ENCODE results near the gene CYP4F22. TPM values are rescaled to one million over a fixed set of nuclear protein-coding genes. Genes with fewer than 3 reads are reported as not detected.

Gene CYP4F22
- total RNA-seq, 1 experiment from 2014 or later, result 4.9 TPM

DNA sequence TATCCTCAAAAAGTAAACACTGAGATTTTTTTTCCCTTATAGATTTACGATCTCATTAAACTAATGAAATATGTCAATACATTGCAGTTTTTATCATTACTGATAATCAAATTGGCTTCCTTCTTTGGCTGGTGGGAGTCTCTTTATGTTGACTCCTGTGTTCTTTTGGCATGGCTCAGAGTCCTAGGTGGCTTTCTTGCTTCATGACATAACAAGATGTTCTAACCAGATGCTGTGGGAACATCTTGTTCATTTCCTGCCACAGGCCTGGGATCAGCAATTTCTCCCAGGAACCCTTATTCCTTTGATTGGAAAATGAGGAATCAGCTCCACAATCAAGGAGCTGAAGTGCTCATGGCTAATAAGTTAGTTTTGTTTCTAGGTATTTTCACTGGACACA, 13.2 kb upstream of the CYP4F22 start:
- H3K4me2 ChIP-seq (ENCODE audit: low read length), result no peak overlapping the region
- no peak for TF ChIP-seq SP1 (IDR thresholded peaks at IDR 0.05; ENCODE audit: low read depth)
- no peaks in the 10 kb centered on the region for H3K9me3 ChIP-seq (ENCODE audit: control insufficient read depth in 1 of 2, insufficient read depth in 1 of 2, low read depth in 1 of 2, low read length in 2 of 2)
- H3K4me3 ChIP-seq (replicated peaks in 1 of 2; ENCODE audit: low read depth in 1 of 2, low read length in 2 of 2), result no peak overlapping the region
- H2AFZ ChIP-seq (ENCODE audit: low read depth, low read length, poor library complexity, severe bottlenecking), result no peak overlapping the region
- no TSS peak for BruUV-seq (replicated peaks)
- ATAC-seq, result no peak
- H3K79me2 ChIP-seq (ENCODE audit: insufficient read depth, low read length), result no peaks in the 10 kb centered on the region
- POLR2A ChIA-PET, result no interaction called here
- no peak overlapping the region for H3K9ac ChIP-seq (ENCODE audit: low read length)
- RAD21 ChIA-PET (ENCODE audit: low non-redundant PET in 1 of 2, low total read pairs in 2 of 2, uncharacterized antibody in 2 of 2, unreplicated experiment in 2 of 2), result no interaction called here
- H3K27me3 ChIP-seq (ENCODE audit: insufficient read depth, low read length), result no peaks in the 10 kb centered on the region
- intact Hi-C loops (cut with micrococcal nuclease), result no loop called here
- H3K4me1 ChIP-seq (ENCODE audit: control insufficient read depth in 1 of 2, insufficient read depth in 2 of 2, low read length in 2 of 2), result peaks cover 4 to 11% of the 10 kb centered on the region in 2 experiments; a peak in 3 of 4 replicates
- H3K36me3 ChIP-seq (ENCODE audit: control insufficient read depth in 1 of 2, insufficient read depth in 2 of 2, low read length in 2 of 2), result no peaks in the 10 kb centered on the region
- no peak overlapping the region for H3K27ac ChIP-seq (ENCODE audit: low read depth, low read length)
- CTCF ChIA-PET, result no interaction called here
- no peaks in the 10 kb centered on the region for H3K9me2 ChIP-seq (ENCODE audit: insufficient read depth)
- H4K20me1 ChIP-seq (ENCODE audit: insufficient read depth), result no peaks in the 10 kb centered on the region
- DNase-seq (ENCODE audit: low read depth, low spot score), result no peak

DNA sequence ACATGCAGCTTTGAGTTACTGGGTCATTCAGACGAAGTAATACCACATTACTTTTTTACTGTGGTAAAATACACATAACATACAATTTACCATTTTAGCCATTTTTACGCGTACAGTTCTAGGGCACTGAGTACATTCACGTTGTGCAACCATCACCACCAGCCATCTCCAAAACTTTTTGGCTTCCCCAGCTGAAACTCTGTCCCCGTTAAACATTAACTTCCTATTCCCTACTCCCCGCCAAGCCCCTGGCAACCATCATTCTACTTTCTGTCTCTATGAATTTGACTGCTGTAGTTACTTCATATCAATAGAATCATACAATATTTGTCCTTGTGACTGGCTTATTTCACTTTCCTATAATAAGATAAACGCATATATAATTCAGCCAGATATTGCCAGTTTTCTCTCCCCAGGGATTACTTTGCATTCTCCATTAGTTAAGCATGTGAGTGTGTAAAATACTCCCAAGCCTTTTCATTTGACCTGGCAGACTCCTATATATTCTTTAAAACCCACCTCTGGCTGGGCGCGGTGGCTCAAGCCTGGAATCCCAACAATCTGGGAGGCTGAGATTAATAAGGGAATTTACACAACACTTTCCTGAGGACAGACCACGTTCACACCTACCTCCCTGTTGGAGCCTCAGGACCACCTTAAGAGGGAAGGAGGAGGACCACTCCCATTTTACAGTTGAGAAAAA, 10.0 kb upstream of the CYP4F22 start:
- TF ChIP-seq, protein P1, sequence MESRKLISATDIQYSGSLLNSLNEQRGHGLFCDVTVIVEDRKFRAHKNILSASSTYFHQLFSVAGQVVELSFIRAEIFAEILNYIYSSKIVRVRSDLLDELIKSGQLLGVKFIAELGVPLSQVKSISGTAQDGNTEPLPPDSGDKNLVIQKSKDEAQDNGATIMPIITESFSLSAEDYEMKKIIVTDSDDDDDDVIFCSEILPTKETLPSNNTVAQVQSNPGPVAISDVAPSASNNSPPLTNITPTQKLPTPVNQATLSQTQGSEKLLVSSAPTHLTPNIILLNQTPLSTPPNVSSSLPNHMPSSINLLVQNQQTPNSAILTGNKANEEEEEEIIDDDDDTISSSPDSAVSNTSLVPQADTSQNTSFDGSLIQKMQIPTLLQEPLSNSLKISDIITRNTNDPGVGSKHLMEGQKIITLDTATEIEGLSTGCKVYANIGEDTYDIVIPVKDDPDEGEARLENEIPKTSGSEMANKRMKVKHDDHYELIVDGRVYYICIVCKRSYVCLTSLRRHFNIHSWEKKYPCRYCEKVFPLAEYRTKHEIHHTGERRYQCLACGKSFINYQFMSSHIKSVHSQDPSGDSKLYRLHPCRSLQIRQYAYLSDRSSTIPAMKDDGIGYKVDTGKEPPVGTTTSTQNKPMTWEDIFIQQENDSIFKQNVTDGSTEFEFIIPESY (IDR thresholded peaks at IDR 0.05; ENCODE audit: extremely low read depth, insufficient replicate concordance, low read length), result no peak
- TF ChIP-seq CBX3 (IDR thresholded peaks at IDR 0.05; ENCODE audit: low read depth), result no peak
- TF ChIP-seq TCF7L2 (IDR thresholded peaks at IDR 0.05; ENCODE audit: borderline replicate concordance, extremely low read depth, insufficient read depth, insufficient read length), result no peak
- no peak for TF ChIP-seq SIN3A (IDR thresholded peaks at IDR 0.05; ENCODE audit: low read depth)
- H3K4me3 ChIP-seq (replicated peaks in 1 of 2; ENCODE audit: low read depth in 1 of 2, low read length in 2 of 2), result peak overlapping the region in 1 of 2 experiments; percentile 29; a peak in 1 of 4 replicates
- H3K4me2 ChIP-seq (ENCODE audit: low read length), result peak overlapping the region; percentile 51
- H3K79me2 ChIP-seq (ENCODE audit: insufficient read depth, low read length), result no peaks in the 10 kb centered on the region
- intact Hi-C loops (cut with micrococcal nuclease), result no loop called here
- no peaks in the 10 kb centered on the region for H3K27me3 ChIP-seq (ENCODE audit: insufficient read depth, low read length)
- peak overlapping the region; percentile 71 for H2AFZ ChIP-seq (ENCODE audit: low read depth, low read length, poor library complexity, severe bottlenecking)
- no peaks in the 10 kb centered on the region for H4K20me1 ChIP-seq (ENCODE audit: insufficient read depth)
- H3K9me2 ChIP-seq (ENCODE audit: insufficient read depth), result no peaks in the 10 kb centered on the region
- no peak overlapping the region for H3K9ac ChIP-seq (ENCODE audit: low read length)
- H3K27ac ChIP-seq (ENCODE audit: low read depth, low read length), result no peak overlapping the region
- ATAC-seq, result no peak
- peaks cover 4 to 11% of the 10 kb centered on the region in 2 experiments; a peak in 3 of 4 replicates for H3K4me1 ChIP-seq (ENCODE audit: control insufficient read depth in 1 of 2, insufficient read depth in 2 of 2, low read length in 2 of 2)
- no peaks in the 10 kb centered on the region for H3K36me3 ChIP-seq (ENCODE audit: control insufficient read depth in 1 of 2, insufficient read depth in 2 of 2, low read length in 2 of 2)
- DNase-seq (ENCODE audit: low read depth, low spot score), result no peak
- H3K9me3 ChIP-seq (ENCODE audit: control insufficient read depth in 1 of 2, insufficient read depth in 1 of 2, low read depth in 1 of 2, low read length in 2 of 2), result no peaks in the 10 kb centered on the region
- POLR2A ChIA-PET, result no interaction called here
- BruUV-seq (replicated peaks), result TSS peak; percentile 58
- RAD21 ChIA-PET (ENCODE audit: low non-redundant PET in 1 of 2, low total read pairs in 2 of 2, uncharacterized antibody in 2 of 2, unreplicated experiment in 2 of 2), result no interaction called here
- CTCF ChIA-PET, result no interaction called here

All from HCT116 (cell line).